ENCODE measurements around the gene ASMT. TPM values are rescaled to one million over a fixed set of nuclear protein-coding genes. Genes with fewer than 3 reads are reported as not detected.

The ASMT gene
- total RNA-seq, 1 experiment from 2014 or later, result not detected

Other genes starting within 250 kb of the ASMT start
- gene SLC25A6, start 222.9 kb upstream of the ASMT start, total RNA-seq (2021; ENCODE audit: unreplicated experiment), result 398 TPM
- 59.6 TPM for gene ASMTL, start 162.2 kb upstream of the ASMT start, total RNA-seq (2021; ENCODE audit: unreplicated experiment)
- gene P2RY8, start 77.9 kb upstream of the ASMT start, total RNA-seq (2021; ENCODE audit: unreplicated experiment), result 0.44 TPM
- gene AKAP17A, start 23.5 kb upstream of the ASMT start, total RNA-seq (2021; ENCODE audit: unreplicated experiment), result 35.4 TPM